Thyroid gland (tissue), 4 donors: ENCODE results near the gene ALDH7A1.

ENCODE experiments used
- POLR2A ChIP-seq, 2 donors: fragments of 450-650 bp; IDR thresholded peaks; one replicate each; pipeline ENCODE4 v1.6.1; 2017; ENCODE audit warnings: antibody characterized with exemption in 2 of 2, mild to moderate bottlenecking in 2 of 2, moderate library complexity in 1 of 2
- TF ChIP-seq, protein P1 (sequence below), 6 experiments: fragments of 200-600 bp in 3 of 6; fragments of 450-650 bp in 3 of 6; sonication (generic) in 3 of 6; IDR thresholded peaks; one replicate each; pipeline ENCODE4 v1.5.1; 2016 to 2019; ENCODE audit warnings: antibody characterized with exemption in 6 of 6, mild to moderate bottlenecking in 2 of 6, inconsistent platforms in 1 of 6, moderate library complexity in 1 of 6

DNA sequence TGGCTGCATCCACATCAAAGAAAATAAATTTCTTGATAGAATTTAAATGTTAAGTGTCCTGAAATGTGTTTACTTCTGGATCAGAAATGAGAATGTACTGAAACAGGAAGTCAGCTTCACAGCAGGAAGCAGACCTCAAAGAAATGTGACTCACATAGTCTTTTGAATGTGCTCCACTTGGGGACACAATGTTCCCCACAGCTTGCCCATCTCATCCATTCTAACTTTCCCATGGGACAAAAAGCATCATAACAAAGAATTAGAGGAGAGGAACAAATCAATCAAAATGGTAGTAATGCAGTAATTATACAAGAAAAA lies 86.1 kb downstream of the ALDH7A1 start:
- TF ChIP-seq, protein P1, sequence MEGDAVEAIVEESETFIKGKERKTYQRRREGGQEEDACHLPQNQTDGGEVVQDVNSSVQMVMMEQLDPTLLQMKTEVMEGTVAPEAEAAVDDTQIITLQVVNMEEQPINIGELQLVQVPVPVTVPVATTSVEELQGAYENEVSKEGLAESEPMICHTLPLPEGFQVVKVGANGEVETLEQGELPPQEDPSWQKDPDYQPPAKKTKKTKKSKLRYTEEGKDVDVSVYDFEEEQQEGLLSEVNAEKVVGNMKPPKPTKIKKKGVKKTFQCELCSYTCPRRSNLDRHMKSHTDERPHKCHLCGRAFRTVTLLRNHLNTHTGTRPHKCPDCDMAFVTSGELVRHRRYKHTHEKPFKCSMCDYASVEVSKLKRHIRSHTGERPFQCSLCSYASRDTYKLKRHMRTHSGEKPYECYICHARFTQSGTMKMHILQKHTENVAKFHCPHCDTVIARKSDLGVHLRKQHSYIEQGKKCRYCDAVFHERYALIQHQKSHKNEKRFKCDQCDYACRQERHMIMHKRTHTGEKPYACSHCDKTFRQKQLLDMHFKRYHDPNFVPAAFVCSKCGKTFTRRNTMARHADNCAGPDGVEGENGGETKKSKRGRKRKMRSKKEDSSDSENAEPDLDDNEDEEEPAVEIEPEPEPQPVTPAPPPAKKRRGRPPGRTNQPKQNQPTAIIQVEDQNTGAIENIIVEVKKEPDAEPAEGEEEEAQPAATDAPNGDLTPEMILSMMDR (IDR thresholded peaks at IDR 0.05) = no peak
- TF ChIP-seq POLR2A (IDR thresholded peaks at IDR 0.05) = no peak
